ENCODE results near the gene ACTBL2. TPM values are rescaled to one million over a fixed set of nuclear protein-coding genes. Genes with fewer than 3 reads are reported as not detected.
"Not testable (repeated sequence)": the region's sequence is repeated elsewhere in the genome, so short reads cannot be mapped to it uniquely, and the experiment has no call there.

ACTBL2 gene
- total RNA-seq (ENCODE audit: low replicate concordance) = not detected in 2 replicates
- long read RNA-seq = 0 reads

- no peaks in the 10 kb centered on the region for H3K27me3 Mint-ChIP-seq
- no peaks in the 10 kb centered on the region for H3K36me3 Mint-ChIP-seq
- no peak within 1 kb of the TSS for H3K4me3 Mint-ChIP-seq
- H3K9me3 Mint-ChIP-seq = no peaks in the 10 kb centered on the region
- no peak within 1 kb of the TSS for H3K27ac Mint-ChIP-seq
- no peak for DNase-seq (ENCODE audit: extremely low spot score, unreplicated experiment)
- TF ChIP-seq CTCF (conservative IDR thresholded peaks at IDR 0.05) = no peak
- peaks cover 5% of the 10 kb centered on the region for H3K4me1 Mint-ChIP-seq (ENCODE audit: unreplicated experiment)
Observed at GRCh38 chr5:57482671-57483106, at the start of gene ACTBL2. TSS of gene ACTBL2 (minus strand) at chr5:57482811. CDS start at chr5:57482707, 104 bp downstream.

GRCh38 chr5:57531333-57531732 lies 48.7 kb upstream of the ACTBL2 start:
- no peak for DNase-seq (ENCODE audit: extremely low spot score, unreplicated experiment)
- TF ChIP-seq CTCF (conservative IDR thresholded peaks at IDR 0.05) = no peak
- H3K27me3 Mint-ChIP-seq = no peaks in the 10 kb centered on the region
- peaks cover 8% of the 10 kb centered on the region for H3K4me1 Mint-ChIP-seq (ENCODE audit: unreplicated experiment)
- no peak overlapping the region for H3K27ac Mint-ChIP-seq
- H3K36me3 Mint-ChIP-seq = no peaks in the 10 kb centered on the region
- no peaks in the 10 kb centered on the region for H3K9me3 Mint-ChIP-seq
- no peak overlapping the region for H3K4me3 Mint-ChIP-seq

DNA sequence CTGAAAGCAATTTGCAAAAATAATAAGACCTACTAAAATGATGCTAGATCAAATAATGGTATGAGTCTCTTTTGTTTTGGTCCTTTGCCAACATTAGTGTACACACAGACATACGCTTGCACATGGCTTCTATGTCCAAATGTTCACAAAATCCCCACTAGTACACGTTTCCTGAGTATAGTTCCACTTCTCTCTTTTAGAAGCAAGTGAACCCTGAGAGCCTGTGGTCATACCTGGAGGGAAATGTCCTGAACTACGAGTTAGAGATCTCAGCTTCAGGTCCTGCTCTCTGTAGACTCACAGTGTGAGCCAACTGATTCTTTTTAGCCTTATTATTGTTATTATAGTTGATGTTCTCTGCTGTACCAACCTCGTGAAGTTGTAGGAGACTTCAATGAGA lies 47.3 kb upstream of the ACTBL2 start:
- Mint-ChIP-seq H3K36me3 (no peaks in the 10 kb centered on the region), H3K27me3 (no peaks in the 10 kb centered on the region), H3K4me1 (ENCODE audit: unreplicated experiment) (peaks cover 16% of the 10 kb centered on the region), H3K27ac (no peak overlapping the region), H3K4me3 (no peak overlapping the region), H3K9me3 (no peaks in the 10 kb centered on the region)
- TF ChIP-seq CTCF (conservative IDR thresholded peaks at IDR 0.05) = no peak
- no peak for DNase-seq (ENCODE audit: extremely low spot score, unreplicated experiment)

- Mint-ChIP-seq H3K4me1 (ENCODE audit: unreplicated experiment) (peaks cover 26% of the 10 kb centered on the region), H3K27me3 (no peaks in the 10 kb centered on the region), H3K36me3 (peaks cover 5% of the 10 kb centered on the region), H3K27ac (no peak overlapping the region), H3K9me3 (peaks cover 6% of the 10 kb centered on the region), H3K4me3 (no peak overlapping the region)
- DNase-seq (ENCODE audit: extremely low spot score, unreplicated experiment) = no peak
- no peak for TF ChIP-seq CTCF (conservative IDR thresholded peaks at IDR 0.05)
Observed at GRCh38 chr5:57527870-57528269, 45.3 kb upstream of the ACTBL2 start.

DNA sequence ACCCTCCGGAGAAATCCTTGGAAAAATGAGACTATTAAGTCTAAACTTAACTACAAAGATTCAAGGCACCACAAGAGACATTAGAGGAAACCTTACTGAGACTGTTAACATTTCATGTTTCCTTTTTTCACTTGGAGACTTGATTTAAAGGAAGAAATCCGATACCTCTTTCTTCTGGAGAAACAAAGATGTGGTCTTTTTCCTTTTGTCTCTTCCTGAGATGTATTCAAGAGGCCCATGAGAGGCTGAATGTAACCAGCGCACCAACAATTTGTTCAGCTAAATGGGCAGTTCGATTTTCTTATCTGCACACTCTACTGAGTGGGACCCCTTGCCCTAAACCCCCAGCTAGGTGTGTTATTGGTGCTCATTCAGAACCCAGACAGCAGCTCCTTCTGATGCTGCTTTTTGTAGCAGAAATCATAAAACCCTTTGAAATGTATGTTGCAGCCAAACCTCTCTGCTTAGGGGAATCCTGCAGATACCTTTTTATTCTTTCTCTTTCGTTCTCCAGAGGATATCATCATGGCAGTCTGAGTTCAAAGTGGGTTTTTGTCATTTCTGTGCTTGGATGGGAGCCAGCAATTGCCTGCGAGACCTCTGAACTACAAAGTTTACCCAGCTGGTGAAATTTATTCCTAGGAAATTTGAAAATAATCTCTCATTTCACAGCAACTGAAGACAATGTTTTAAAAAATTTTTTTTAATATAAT lies 41.9 kb upstream of the ACTBL2 start:
- TF ChIP-seq CTCF (conservative IDR thresholded peaks at IDR 0.05) = no peak
- H3K4me3 Mint-ChIP-seq = no peak overlapping the region
- peaks cover 5% of the 10 kb centered on the region for H3K36me3 Mint-ChIP-seq
- peak overlapping the region; percentile 50 for H3K27ac Mint-ChIP-seq
- peaks cover 9% of the 10 kb centered on the region for H3K9me3 Mint-ChIP-seq
- peaks cover 22% of the 10 kb centered on the region for H3K4me1 Mint-ChIP-seq (ENCODE audit: unreplicated experiment)
- no peaks in the 10 kb centered on the region for H3K27me3 Mint-ChIP-seq
- no peak for DNase-seq (ENCODE audit: extremely low spot score, unreplicated experiment)

GRCh38 chr5:57522477-57522876 lies 39.9 kb upstream of the ACTBL2 start:
- not testable (repeated sequence) for DNase-seq (ENCODE audit: extremely low spot score, unreplicated experiment); H3K27ac Mint-ChIP-seq; H3K27me3 Mint-ChIP-seq; H3K36me3 Mint-ChIP-seq; H3K9me3 Mint-ChIP-seq; H3K4me3 Mint-ChIP-seq
- peaks cover 22% of the 10 kb centered on the region for H3K4me1 Mint-ChIP-seq (ENCODE audit: unreplicated experiment)

DNA sequence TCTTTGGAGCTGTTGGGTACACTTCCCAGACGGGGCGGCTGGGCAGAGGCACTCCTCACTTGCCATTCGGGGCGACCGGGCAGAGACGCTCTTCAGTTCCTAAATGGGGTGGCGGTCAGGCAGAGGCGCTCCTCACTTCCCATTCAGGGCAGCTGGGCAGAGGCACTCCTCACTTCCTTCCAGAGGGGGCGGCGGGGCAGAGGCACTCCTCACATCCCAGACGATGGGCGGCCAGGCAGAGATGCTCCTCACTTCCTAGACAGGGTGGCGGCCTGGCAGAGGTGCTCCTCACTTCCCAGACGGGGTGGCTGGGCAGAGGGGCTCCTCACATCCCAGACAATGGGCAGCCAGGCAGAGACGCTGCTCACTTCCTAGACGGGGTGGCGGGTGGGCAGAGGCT lies 35.8 kb upstream of the ACTBL2 start:
- not testable (repeated sequence) for H3K27me3 Mint-ChIP-seq; H3K36me3 Mint-ChIP-seq; H3K4me3 Mint-ChIP-seq; DNase-seq (ENCODE audit: extremely low spot score, unreplicated experiment); H3K4me1 Mint-ChIP-seq (ENCODE audit: unreplicated experiment); H3K27ac Mint-ChIP-seq
- H3K9me3 Mint-ChIP-seq = peaks cover 13% of the 10 kb centered on the region

Data from type B pancreatic cell (in vitro differentiated cells).